Activated T-helper 2 cell treated with anti-CD3 and anti-CD28 coated beads, Interferon-gamma antibody, Interleukin-2, Interleukin-4, amounts not matched to agents 10 μg/mL and 5 μg/mL and 100 μg/mL, durations not matched to agents 14 hours and 24 hours and 36 hours (primary cell): ENCODE measurements around the gene CAST. TPM values are rescaled to one million over a fixed set of nuclear protein-coding genes. Genes with fewer than 3 reads are reported as not detected.

Experiments
- DNase-seq: peaks from one replicate; pipeline ENCODE4 v3.0.0; 2021; ENCODE audit warnings: low spot score
- H3K27ac Mint-ChIP-seq: one replicate; pipeline ENCODE4 v1.8.0; 2021; ENCODE audit warnings: mixed read lengths
- H3K27me3 Mint-ChIP-seq: one replicate; pipeline ENCODE4 v1.8.0; 2021; ENCODE audit warnings: low read depth, mixed read lengths
- H3K36me3 Mint-ChIP-seq: one replicate; pipeline ENCODE4 v1.8.0; 2021; ENCODE audit warnings: low read depth, mixed read lengths
- H3K4me1 Mint-ChIP-seq: one replicate; pipeline ENCODE4 v1.8.0; 2021; ENCODE audit warnings: low read depth, mixed read lengths
- H3K4me3 Mint-ChIP-seq: one replicate; pipeline ENCODE4 v1.8.0; 2021; ENCODE audit warnings: low read depth, mild to moderate bottlenecking, moderate library complexity, mixed read lengths
- H3K9me3 Mint-ChIP-seq: one replicate; pipeline ENCODE4 v1.8.0; 2021; ENCODE audit warnings: mixed read lengths
- intact Hi-C: fragments of 100-400 bp; cut with micrococcal nuclease; formaldehyde crosslinking; loops from one replicate; pipeline ENCODE4 v1.15.1; 2023
- total RNA-seq: library from RNA; stranded (reverse); gene quantifications from 2 replicates; pipeline ENCODE4 v1.2.3, GENCODE V29; 2022

Gene CAST
- total RNA-seq, 1 donor from 2014 or later = 110 TPM

GRCh38 chr5:96771395-96771794 is 109.2 kb downstream of the CAST start:
- peak overlapping the region; percentile 71 for H3K27ac Mint-ChIP-seq
- H3K27me3 Mint-ChIP-seq = no peaks in the 10 kb centered on the region
- no peak overlapping the region for H3K4me3 Mint-ChIP-seq
- peaks cover 84% of the 10 kb centered on the region for H3K36me3 Mint-ChIP-seq
- no peaks in the 10 kb centered on the region for H3K9me3 Mint-ChIP-seq
- intact Hi-C loops = no loop called here
- no peak for DNase-seq
- H3K4me1 Mint-ChIP-seq = peaks cover 10% of the 10 kb centered on the region

- peaks cover 80% of the 10 kb centered on the region for H3K36me3 Mint-ChIP-seq
- H3K27me3 Mint-ChIP-seq = no peaks in the 10 kb centered on the region
- DNase-seq = no peak
- peaks cover 10% of the 10 kb centered on the region for H3K4me1 Mint-ChIP-seq
- no peaks in the 10 kb centered on the region for H3K9me3 Mint-ChIP-seq
- H3K4me3 Mint-ChIP-seq = no peak overlapping the region
- intact Hi-C loops = no loop called here
- H3K27ac Mint-ChIP-seq = no peak overlapping the region
These were observed 109.9 kb downstream of the CAST start for GRCh38 chr5:96772111-96772510.

GRCh38 chr5:96772542-96772941 is 110.4 kb downstream of the CAST start:
- no peak for DNase-seq
- peak overlapping the region; percentile 24 for H3K27ac Mint-ChIP-seq
- intact Hi-C loops = no loop called here
- H3K9me3 Mint-ChIP-seq = no peaks in the 10 kb centered on the region
- H3K4me3 Mint-ChIP-seq = no peak overlapping the region
- H3K4me1 Mint-ChIP-seq = peaks cover 10% of the 10 kb centered on the region
- peaks cover 82% of the 10 kb centered on the region for H3K36me3 Mint-ChIP-seq
- H3K27me3 Mint-ChIP-seq = no peaks in the 10 kb centered on the region

GRCh38 chr5:96775050-96775449 is 112.9 kb downstream of the CAST start:
- H3K4me3 Mint-ChIP-seq = no peak overlapping the region
- intact Hi-C loops = no loop called here
- no peak overlapping the region for H3K27ac Mint-ChIP-seq
- H3K36me3 Mint-ChIP-seq = peaks cover 85% of the 10 kb centered on the region
- H3K27me3 Mint-ChIP-seq = no peaks in the 10 kb centered on the region
- no peaks in the 10 kb centered on the region for H3K9me3 Mint-ChIP-seq
- no peak for DNase-seq
- H3K4me1 Mint-ChIP-seq = peaks cover 10% of the 10 kb centered on the region

- no peak overlapping the region for H3K4me3 Mint-ChIP-seq
- intact Hi-C loops = no loop called here
- no peak overlapping the region for H3K27ac Mint-ChIP-seq
- H3K9me3 Mint-ChIP-seq = no peaks in the 10 kb centered on the region
- peaks cover 87% of the 10 kb centered on the region for H3K36me3 Mint-ChIP-seq
- DNase-seq = no peak
- peaks cover 10% of the 10 kb centered on the region for H3K4me1 Mint-ChIP-seq
- H3K27me3 Mint-ChIP-seq = no peaks in the 10 kb centered on the region
These were observed 113.5 kb downstream of the CAST start for GRCh38 chr5:96775689-96776088.

GRCh38 chr5:96776621-96777020 is 114.4 kb downstream of the CAST start:
- intact Hi-C loops = no loop called here
- Mint-ChIP-seq H3K4me3 (no peak overlapping the region), H3K4me1 (peaks cover 10% of the 10 kb centered on the region), H3K27me3 (no peaks in the 10 kb centered on the region), H3K9me3 (no peaks in the 10 kb centered on the region), H3K36me3 (peaks cover 86% of the 10 kb centered on the region), H3K27ac (no peak overlapping the region)
- no peak for DNase-seq

- Mint-ChIP-seq H3K36me3 (peaks cover 84% of the 10 kb centered on the region), H3K4me3 (no peak overlapping the region), H3K27ac (no peak overlapping the region), H3K4me1 (peaks cover 6% of the 10 kb centered on the region), H3K27me3 (no peaks in the 10 kb centered on the region), H3K9me3 (no peaks in the 10 kb centered on the region)
- no peak for DNase-seq
- intact Hi-C loops = no loop called here
These were observed 116.2 kb downstream of the CAST start for GRCh38 chr5:96778409-96778808.

GRCh38 chr5:96780626-96781025 is 118.5 kb downstream of the CAST start:
- no peaks in the 10 kb centered on the region for H3K27me3 Mint-ChIP-seq
- H3K9me3 Mint-ChIP-seq = no peaks in the 10 kb centered on the region
- no peak overlapping the region for H3K27ac Mint-ChIP-seq
- peaks cover 84% of the 10 kb centered on the region for H3K36me3 Mint-ChIP-seq
- no peak overlapping the region for H3K4me3 Mint-ChIP-seq
- intact Hi-C loops = no loop called here
- DNase-seq = no peak
- H3K4me1 Mint-ChIP-seq = peaks cover 6% of the 10 kb centered on the region

- intact Hi-C loops = no loop called here
- Mint-ChIP-seq H3K4me1 (peaks cover 6% of the 10 kb centered on the region), H3K27me3 (no peaks in the 10 kb centered on the region), H3K36me3 (peaks cover 83% of the 10 kb centered on the region), H3K9me3 (no peaks in the 10 kb centered on the region), H3K4me3 (no peak overlapping the region), H3K27ac (no peak overlapping the region)
- no peak for DNase-seq
These were observed 119.1 kb downstream of the CAST start for GRCh38 chr5:96781031-96781971.

GRCh38 chr5:96783326-96783725 is 121.2 kb downstream of the CAST start:
- H3K27me3 Mint-ChIP-seq = no peaks in the 10 kb centered on the region
- no peak overlapping the region for H3K27ac Mint-ChIP-seq
- intact Hi-C loops = no loop called here
- H3K4me3 Mint-ChIP-seq = no peak overlapping the region
- DNase-seq = no peak
- H3K36me3 Mint-ChIP-seq = peaks cover 86% of the 10 kb centered on the region
- no peaks in the 10 kb centered on the region for H3K9me3 Mint-ChIP-seq
- peaks cover 6% of the 10 kb centered on the region for H3K4me1 Mint-ChIP-seq

GRCh38 chr5:96785326-96786109 is 123.3 kb downstream of the CAST start:
- H3K36me3 Mint-ChIP-seq = peaks cover 81% of the 10 kb centered on the region
- no peaks in the 10 kb centered on the region for H3K27me3 Mint-ChIP-seq
- H3K4me1 Mint-ChIP-seq = peaks cover 6% of the 10 kb centered on the region
- no peak overlapping the region for H3K27ac Mint-ChIP-seq
- intact Hi-C loops = no loop called here
- H3K4me3 Mint-ChIP-seq = no peak overlapping the region
- no peaks in the 10 kb centered on the region for H3K9me3 Mint-ChIP-seq
- no peak for DNase-seq

- H3K36me3 Mint-ChIP-seq = peaks cover 78% of the 10 kb centered on the region
- no peak overlapping the region for H3K4me3 Mint-ChIP-seq
- H3K9me3 Mint-ChIP-seq = no peaks in the 10 kb centered on the region
- H3K27ac Mint-ChIP-seq = no peak overlapping the region
- no peaks in the 10 kb centered on the region for H3K4me1 Mint-ChIP-seq
- H3K27me3 Mint-ChIP-seq = no peaks in the 10 kb centered on the region
- intact Hi-C loops = no loop called here
- DNase-seq = no peak
These were observed 126.1 kb downstream of the CAST start for GRCh38 chr5:96788112-96788749.
